Measurements from ENCODE around the gene ARMC7. TPM values are rescaled to one million over a fixed set of nuclear protein-coding genes. Genes with fewer than 3 reads are reported as not detected.

ARMC7 gene
- total and polyA plus RNA-seq, 2 donors (not counting 1 experiment from before 2014, with no cell fraction given), result 3.1 to 5.9 TPM

DNA sequence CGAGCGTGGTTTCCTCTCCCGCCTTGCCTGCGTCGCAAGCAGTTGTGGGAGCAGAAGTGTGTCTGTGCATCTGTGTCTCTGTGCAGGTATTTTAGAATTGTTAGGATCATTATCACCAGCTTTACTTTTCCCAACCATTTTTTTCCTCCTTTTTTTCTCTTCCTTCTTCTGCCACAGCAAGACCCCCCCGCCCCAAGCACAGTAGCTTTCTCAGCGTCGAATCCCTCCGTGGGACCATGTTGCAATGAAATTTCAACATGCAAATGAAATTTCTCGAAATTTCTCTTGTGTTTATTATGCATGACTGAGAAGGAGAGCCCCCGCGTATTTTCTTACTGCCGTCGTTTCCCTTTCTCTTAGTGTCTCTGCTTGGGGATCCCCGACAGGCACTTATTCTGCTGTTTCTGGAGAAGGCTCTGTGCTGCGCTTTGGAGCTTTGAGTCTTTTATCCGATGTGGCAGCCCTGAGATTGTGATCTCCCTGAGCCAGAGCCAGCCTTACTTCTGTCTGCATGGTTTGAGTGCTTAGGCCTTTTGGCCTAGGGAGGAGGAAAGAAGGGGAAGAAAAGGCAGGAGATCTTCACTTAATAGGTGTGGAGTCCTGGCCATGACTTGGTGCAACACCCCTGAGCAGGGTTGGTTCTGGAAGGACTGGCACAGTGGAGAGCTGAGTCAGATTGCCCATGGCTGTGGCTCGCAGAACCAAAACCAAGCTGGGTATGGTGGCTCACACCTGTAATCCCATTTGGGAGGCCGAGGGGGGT lies 5.0 kb downstream of the ARMC7 start:
- no peaks in the 10 kb centered on the region for H3K36me3 ChIP-seq (ENCODE audit: control insufficient read depth, insufficient read depth, low read length)
- H3K79me2 ChIP-seq (ENCODE audit: control insufficient read depth, insufficient read depth, low read length), result peaks cover 3% of the 10 kb centered on the region
- peak overlapping the region; percentile 30 for H3K27ac ChIP-seq (ENCODE audit: insufficient read depth, low read length)
- H3K4me1 ChIP-seq (ENCODE audit: control insufficient read depth, extremely low read depth, insufficient read depth, low read length), result peaks cover 6% of the 10 kb centered on the region
- no peak for DNase-seq (ENCODE audit: low read depth in 2 of 2)
- peak overlapping the region; percentile 91 for H2AFZ ChIP-seq (ENCODE audit: low read length)
- peak overlapping the region; percentile 86 for H3K4me2 ChIP-seq (ENCODE audit: extremely low read depth, insufficient read depth, low read length)
- no peaks in the 10 kb centered on the region for H4K20me1 ChIP-seq (ENCODE audit: control insufficient read depth, extremely low read depth, insufficient read depth, low read length)
- peak overlapping the region; percentile 40 to 55 (median 48) for H3K4me3 ChIP-seq (replicated peaks in 1 of 4; ENCODE audit: control extremely low read depth in 1 of 4, insufficient read depth in 1 of 4, low read depth in 3 of 4, low read length in 4 of 4)
- no peaks in the 10 kb centered on the region for H3K9me3 ChIP-seq (ENCODE audit: control insufficient read depth, insufficient read depth, low read depth, low read length)
- no peaks in the 10 kb centered on the region for H3K27me3 ChIP-seq (ENCODE audit: control insufficient read depth, insufficient read depth, low read length)
- TF ChIP-seq, protein P1, sequence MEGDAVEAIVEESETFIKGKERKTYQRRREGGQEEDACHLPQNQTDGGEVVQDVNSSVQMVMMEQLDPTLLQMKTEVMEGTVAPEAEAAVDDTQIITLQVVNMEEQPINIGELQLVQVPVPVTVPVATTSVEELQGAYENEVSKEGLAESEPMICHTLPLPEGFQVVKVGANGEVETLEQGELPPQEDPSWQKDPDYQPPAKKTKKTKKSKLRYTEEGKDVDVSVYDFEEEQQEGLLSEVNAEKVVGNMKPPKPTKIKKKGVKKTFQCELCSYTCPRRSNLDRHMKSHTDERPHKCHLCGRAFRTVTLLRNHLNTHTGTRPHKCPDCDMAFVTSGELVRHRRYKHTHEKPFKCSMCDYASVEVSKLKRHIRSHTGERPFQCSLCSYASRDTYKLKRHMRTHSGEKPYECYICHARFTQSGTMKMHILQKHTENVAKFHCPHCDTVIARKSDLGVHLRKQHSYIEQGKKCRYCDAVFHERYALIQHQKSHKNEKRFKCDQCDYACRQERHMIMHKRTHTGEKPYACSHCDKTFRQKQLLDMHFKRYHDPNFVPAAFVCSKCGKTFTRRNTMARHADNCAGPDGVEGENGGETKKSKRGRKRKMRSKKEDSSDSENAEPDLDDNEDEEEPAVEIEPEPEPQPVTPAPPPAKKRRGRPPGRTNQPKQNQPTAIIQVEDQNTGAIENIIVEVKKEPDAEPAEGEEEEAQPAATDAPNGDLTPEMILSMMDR (conservative IDR thresholded peaks at IDR 0.05 in 1 of 2, IDR thresholded peaks at IDR 0.05 in 1 of 2; ENCODE audit: low read depth in 1 of 2, low read length in 2 of 2), result no peak
- TF ChIP-seq EZH2 (IDR thresholded peaks at IDR 0.05; ENCODE audit: low read length, missing control alignments), result no peak
- H3K9ac ChIP-seq (ENCODE audit: insufficient read depth, low read length), result peak overlapping the region; percentile 33

DNA sequence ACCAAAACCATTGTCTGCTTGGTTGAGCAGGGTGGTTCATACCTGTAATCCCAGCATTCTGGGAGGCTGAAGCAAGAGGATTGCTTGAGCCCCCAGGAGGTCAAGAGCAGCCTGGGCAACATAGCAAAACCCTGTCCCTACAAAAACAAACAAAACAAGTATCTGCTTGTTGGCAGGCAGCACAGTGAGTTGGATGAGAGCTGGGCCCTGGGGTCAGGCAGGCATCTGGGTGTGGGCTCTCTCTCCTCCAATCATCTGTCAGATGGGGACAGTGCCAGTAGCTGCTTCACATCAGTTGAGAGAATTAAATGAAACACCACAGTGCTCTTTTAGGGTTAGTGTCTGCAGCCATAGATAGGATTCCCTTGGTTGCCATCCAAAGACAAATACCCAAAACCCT lies 5.8 kb downstream of the ARMC7 start:
- H4K20me1 ChIP-seq (ENCODE audit: control insufficient read depth, extremely low read depth, insufficient read depth, low read length), result no peaks in the 10 kb centered on the region
- no peak overlapping the region for H3K4me2 ChIP-seq (ENCODE audit: extremely low read depth, insufficient read depth, low read length)
- no peaks in the 10 kb centered on the region for H3K36me3 ChIP-seq (ENCODE audit: control insufficient read depth, insufficient read depth, low read length)
- H3K79me2 ChIP-seq (ENCODE audit: control insufficient read depth, insufficient read depth, low read length), result peaks cover under 1% of the 10 kb centered on the region
- no peak overlapping the region for H2AFZ ChIP-seq (ENCODE audit: low read length)
- H3K4me3 ChIP-seq (replicated peaks in 1 of 4; ENCODE audit: control extremely low read depth in 1 of 4, insufficient read depth in 1 of 4, low read depth in 3 of 4, low read length in 4 of 4), result no peak overlapping the region
- H3K27me3 ChIP-seq (ENCODE audit: control insufficient read depth, insufficient read depth, low read length), result no peaks in the 10 kb centered on the region
- no peaks in the 10 kb centered on the region for H3K9me3 ChIP-seq (ENCODE audit: control insufficient read depth, insufficient read depth, low read depth, low read length)
- H3K27ac ChIP-seq (ENCODE audit: insufficient read depth, low read length), result no peak overlapping the region
- TF ChIP-seq EZH2 (IDR thresholded peaks at IDR 0.05; ENCODE audit: low read length, missing control alignments), result no peak
- TF ChIP-seq, protein P1 (conservative IDR thresholded peaks at IDR 0.05 in 1 of 2, IDR thresholded peaks at IDR 0.05 in 1 of 2; ENCODE audit: low read depth in 1 of 2, low read length in 2 of 2), result no peak
- peaks cover 5% of the 10 kb centered on the region for H3K4me1 ChIP-seq (ENCODE audit: control insufficient read depth, extremely low read depth, insufficient read depth, low read length)
- no peak for DNase-seq (ENCODE audit: low read depth in 2 of 2)
- no peak overlapping the region for H3K9ac ChIP-seq (ENCODE audit: insufficient read depth, low read length)

DNA sequence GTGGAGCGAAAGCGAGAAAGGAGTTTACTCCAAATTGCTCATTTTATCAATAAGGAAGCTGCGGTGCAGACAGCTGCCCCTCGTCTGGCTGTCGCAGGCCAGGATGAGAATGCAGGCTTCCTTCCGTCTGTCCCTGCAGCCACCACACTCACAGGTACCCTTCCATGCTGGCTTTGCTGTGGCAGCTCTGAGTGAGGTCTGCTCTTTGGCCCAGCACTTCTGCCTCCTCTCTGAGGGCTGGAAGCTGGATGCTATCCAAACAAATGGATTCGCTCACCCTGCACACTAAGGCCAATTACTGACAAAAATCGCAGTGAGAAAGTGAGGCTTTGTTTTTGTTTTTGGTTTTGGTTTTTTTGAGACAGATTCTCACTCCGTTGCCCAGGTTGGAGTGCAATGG lies 7.0 kb downstream of the ARMC7 start:
- H3K4me1 ChIP-seq (ENCODE audit: control insufficient read depth, extremely low read depth, insufficient read depth, low read length), result peaks cover 4% of the 10 kb centered on the region
- no peaks in the 10 kb centered on the region for H4K20me1 ChIP-seq (ENCODE audit: control insufficient read depth, extremely low read depth, insufficient read depth, low read length)
- H3K27me3 ChIP-seq (ENCODE audit: control insufficient read depth, insufficient read depth, low read length), result no peaks in the 10 kb centered on the region
- TF ChIP-seq EZH2 (IDR thresholded peaks at IDR 0.05; ENCODE audit: low read length, missing control alignments), result no peak
- TF ChIP-seq, protein P1 (conservative IDR thresholded peaks at IDR 0.05 in 1 of 2, IDR thresholded peaks at IDR 0.05 in 1 of 2; ENCODE audit: low read depth in 1 of 2, low read length in 2 of 2), result no peak
- H3K27ac ChIP-seq (ENCODE audit: insufficient read depth, low read length), result no peak overlapping the region
- peak in 1 of 2 donors; percentile 38 for DNase-seq (ENCODE audit: low read depth in 2 of 2)
- H3K4me3 ChIP-seq (replicated peaks in 1 of 4; ENCODE audit: control extremely low read depth in 1 of 4, insufficient read depth in 1 of 4, low read depth in 3 of 4, low read length in 4 of 4), result no peak overlapping the region
- no peak overlapping the region for H3K9ac ChIP-seq (ENCODE audit: insufficient read depth, low read length)
- H3K36me3 ChIP-seq (ENCODE audit: control insufficient read depth, insufficient read depth, low read length), result no peaks in the 10 kb centered on the region
- H3K4me2 ChIP-seq (ENCODE audit: extremely low read depth, insufficient read depth, low read length), result no peak overlapping the region
- no peaks in the 10 kb centered on the region for H3K9me3 ChIP-seq (ENCODE audit: control insufficient read depth, insufficient read depth, low read depth, low read length)
- H2AFZ ChIP-seq (ENCODE audit: low read length), result no peak overlapping the region
- H3K79me2 ChIP-seq (ENCODE audit: control insufficient read depth, insufficient read depth, low read length), result no peaks in the 10 kb centered on the region
